Stimulated activated CD8-positive, alpha-beta memory T cell treated with anti-CD3 and anti-CD28 coated beads, Interleukin-15, amount 100 ng/mL, for 4 hours (primary cell): ENCODE results near the gene HOXB7.

Source experiments
- DNase-seq, 2 donors: peaks; one replicate each; pipeline ENCODE4 v3.0.0-alpha.2; 2020; ENCODE audit warnings: low read depth in 2 of 2

Gene HOXB7

DNA sequence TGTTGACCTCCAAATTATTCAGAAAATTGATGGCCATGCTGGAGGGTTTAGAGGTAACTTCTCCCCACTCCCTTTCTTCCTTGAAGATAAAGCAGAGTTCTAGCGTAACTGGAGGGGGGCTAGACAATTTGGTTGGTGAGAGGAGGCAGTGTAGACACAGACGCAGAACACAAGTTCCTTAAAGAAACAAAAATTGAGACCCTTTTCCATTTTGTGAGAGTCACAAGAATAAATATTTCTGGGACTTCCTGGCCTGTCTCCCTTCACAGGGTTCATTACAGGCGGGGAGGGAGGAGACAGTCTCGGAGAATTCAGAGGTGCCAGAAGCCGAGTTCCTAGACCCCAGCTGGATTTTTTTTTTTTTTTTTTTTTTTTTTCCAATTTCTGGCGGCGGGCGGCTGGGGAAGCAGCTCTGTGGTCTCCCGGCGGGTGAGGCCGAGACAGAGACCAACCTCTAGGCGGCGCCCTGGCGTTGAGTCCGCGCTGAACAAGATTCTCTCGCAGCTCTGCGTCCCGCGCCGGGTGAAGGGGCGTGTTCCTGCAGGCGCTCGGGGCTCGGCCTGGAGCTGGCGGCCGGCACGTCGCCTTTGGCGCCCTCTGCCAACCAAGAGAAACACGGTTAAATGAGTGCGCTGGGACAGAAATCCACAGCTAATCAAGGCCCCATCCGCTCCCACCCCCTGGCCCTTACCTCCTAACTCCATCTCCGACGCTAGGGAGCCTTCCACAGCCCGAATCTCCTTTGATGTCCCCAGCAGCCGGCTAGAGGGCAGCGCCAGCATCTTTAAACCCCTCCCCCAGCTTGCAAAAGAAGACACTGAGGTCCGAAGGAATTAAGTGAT lies 25.6 kb upstream of the HOXB7 start:
- peak; percentile 30 to 34 for DNase-seq

DNA sequence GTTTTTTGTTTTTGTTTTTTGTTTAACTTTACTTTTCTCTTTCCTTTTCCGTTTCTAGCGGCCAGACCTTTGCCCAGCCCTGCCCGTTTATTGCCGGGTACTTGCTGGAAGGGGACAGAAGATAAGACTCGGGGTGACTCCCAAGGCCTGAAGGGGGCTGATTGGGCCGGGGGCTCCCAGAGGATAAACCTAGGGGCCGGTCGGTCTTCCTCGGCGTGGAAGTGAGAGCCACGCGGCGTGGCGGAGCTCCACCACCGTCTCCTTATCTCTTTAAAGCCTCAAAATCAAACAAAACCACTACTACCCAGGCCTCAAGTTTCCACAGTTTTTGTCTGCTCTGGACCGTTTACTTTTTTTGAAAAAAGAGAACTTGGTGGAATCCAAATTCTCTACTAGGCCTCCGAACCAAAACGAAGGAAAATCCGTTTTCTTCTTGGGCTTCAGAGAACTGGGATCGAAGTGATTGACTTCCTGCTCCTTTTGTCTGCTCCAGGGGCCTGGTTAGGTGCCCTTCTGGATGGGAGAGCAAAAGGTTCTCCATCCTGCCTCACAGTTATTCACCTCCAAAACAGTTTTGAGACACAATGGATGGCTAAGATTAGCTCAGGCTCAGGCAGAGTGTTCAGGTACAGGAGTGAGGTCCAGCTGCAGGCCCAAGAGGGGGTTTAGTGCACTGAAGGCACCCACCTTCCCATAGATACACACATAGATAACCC lies 23.8 kb upstream of the HOXB7 start:
- DNase-seq, result no peak

DNA sequence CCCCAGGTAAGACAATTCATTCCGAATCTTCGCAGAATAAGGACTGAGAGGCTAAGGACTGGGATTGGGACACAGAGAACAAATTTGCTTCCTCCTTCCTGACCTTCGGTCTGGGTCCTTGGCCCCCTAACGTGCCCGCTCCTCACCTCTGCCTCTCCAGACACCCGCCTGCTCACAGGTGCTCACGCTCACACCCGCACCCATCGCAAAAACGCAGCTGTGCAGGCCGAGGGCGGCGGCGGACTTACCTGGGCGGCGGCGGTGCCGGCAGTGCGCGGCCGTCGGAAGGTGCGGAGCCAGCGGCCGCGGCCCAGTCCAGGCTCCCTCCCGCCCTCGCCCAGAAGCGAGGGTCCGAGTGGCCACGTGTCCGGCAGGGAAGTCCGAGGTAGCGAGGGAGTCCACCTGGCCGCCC lies 22.5 kb upstream of the HOXB7 start:
- DNase-seq, result no peak

DNA sequence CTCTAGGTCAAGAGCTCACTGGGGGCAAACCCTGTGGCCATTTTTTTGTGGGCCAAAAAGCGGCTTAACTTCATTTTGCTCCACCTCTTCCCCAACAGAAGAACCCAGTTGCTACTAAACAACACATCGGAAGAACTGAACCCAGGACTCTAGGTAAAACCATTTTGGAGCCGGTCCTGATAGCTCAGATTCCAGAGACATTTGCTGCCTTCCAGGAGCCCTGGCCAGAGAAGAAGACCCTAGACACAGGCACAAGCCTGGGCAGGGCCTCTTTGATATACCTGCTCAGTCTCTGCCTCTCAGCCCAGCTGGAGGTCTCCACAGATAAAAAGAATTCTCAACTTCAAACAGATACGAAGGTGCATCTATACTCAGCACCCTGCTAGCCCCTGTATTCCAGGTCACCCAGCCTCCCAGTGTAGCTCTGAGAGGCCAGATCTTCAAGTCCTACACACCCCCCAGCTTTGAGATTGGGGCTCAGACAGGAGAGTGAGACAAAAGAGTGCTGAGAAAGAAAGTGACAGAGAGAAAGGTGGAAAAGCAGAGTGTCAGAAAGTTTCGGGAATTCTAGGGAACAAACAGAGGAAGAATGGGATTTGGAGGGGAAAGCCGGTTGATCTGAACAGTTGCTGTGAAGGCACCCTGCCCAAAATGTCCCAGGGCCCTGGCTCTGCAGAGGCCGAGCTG lies 21.9 kb upstream of the HOXB7 start:
- no peak for DNase-seq

DNA sequence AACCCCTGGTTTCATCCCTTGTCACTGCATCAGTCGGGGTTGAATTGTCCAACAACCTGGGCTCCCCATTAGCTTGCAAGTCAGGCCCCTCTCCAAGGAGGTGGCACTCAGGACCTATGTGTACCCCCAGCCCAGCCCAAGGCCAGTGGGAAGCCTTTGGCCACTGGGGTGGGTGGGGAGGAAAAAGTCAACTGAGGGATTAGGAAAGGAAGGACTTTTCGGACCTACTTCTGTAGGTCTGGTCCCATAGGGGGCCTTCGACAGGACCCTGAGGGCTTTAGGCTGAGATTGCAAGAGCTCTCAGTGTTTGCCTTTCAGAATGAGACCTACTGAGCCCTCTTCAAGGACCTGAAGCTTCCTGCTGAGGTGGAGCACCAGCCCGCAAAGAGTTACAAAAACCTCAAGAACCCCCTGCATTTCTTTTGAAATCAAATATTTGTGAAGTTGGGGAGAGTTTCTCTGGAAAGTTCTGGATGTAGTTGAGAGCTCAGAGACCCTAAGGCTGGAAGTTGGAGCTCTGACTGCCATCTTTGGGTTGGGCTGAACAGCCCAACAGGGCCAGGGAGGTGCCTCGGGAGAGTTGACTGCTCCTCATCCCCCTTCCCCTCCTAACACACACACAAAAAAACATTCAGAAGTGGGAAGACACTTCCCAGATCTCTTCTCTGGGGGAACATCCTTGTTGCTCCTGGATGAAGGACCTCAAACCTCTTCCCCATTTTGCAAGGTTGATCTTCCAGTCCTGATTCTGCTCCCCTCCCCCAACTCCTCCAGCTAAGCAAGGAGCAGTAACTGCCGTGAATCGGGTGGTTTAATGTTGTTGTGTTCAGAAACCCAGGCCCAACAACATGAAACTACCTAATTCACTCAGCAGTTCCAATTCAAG lies 21.1 kb upstream of the HOXB7 start:
- DNase-seq, result no peak

DNA sequence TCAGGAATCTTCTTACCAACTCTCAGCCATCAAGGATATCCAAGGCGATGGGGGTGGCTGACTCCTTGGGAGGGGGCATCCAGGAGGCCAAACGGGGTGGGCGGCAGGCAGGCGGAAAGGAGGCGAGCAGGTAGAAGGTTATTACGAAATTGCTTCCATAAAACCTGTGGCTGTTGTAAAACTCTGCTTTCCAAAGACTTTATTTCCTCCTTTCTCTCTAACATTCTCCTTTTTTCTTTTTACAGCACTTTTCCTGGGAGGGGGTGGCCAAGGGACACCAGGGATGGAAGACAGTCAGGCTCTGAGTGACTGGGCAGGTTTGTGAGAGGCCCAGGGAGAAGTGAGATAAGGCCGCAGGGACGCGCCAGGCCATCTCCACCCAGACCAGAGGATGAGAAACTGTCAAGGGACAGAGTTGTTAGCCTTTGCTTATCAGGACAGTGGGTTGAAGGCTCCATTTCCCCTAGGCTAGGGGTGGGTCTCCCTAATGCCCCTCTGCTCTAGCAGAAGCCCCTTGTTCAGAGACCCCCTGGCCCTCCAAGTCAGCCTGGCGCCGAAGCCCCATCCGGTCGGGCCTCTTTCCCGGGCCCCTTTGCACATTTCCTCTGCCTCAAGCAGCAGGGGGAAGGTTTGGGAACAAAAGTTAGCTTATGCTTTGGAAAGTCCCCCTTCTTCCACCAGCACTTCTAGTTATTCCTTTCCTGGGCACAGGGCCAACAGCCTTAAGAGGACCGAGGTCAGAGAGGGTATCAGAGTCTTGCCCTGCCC lies 20.3 kb upstream of the HOXB7 start:
- no peak for DNase-seq

DNA sequence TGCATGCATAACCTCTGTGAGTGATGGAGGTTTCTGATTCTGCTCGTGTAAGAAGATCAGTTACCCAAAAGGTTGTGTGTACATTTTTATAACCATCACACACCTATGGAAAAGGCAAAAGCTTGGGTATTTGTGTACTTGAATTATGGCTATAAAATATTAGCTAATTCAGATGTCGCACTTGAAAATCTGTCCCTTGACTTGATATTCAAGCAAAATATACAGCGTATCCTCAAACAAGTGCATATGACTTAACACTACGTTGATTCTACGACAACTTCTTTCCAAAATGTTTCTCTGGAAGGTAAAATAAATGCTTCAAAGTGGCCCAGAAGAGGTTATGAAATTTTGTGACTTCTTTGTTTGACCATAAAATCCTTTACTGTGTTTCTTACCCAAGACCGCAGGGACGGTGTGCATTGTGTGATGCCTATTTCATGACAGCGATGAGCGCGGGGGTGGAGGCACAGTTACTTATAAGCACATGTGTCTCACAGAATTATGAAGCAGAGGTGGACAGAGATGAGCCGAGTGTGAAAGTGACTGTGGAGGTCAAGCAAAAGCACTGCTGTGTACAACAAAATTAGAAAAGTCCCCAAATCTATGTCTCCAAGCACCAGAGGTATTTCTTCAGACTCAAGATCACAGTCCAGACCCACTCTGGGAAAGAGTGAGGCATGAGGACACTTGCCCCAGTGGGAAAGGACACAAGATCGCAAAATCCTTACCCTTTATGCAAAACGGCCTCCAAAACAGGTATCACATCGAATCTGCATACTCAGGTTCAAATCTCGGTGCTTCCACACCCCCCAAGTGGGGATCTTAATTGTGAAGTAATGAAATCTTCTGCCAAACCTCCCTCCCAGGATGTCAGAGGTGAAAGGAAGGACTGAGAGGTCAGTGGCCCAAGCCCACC lies 19.4 kb upstream of the HOXB7 start:
- no peak for DNase-seq

DNA sequence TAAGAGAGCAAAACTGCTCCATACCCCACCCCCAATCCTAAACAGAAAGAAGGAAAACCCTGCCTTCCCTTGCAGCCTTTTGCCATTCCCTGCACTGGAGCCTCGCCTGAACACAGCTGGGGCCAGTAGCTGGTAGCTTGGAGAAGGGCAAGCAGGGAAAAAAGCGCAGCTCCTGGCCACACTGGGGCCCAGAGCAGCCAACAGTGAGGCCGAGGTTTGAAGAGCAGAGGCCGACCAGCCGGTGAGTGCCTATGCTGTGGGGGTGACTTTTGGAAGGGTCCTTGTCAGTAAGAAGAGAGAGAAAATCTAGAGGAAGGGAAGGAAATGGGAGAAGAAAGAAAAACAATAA lies 18.6 kb upstream of the HOXB7 start:
- DNase-seq, result no peak

DNA sequence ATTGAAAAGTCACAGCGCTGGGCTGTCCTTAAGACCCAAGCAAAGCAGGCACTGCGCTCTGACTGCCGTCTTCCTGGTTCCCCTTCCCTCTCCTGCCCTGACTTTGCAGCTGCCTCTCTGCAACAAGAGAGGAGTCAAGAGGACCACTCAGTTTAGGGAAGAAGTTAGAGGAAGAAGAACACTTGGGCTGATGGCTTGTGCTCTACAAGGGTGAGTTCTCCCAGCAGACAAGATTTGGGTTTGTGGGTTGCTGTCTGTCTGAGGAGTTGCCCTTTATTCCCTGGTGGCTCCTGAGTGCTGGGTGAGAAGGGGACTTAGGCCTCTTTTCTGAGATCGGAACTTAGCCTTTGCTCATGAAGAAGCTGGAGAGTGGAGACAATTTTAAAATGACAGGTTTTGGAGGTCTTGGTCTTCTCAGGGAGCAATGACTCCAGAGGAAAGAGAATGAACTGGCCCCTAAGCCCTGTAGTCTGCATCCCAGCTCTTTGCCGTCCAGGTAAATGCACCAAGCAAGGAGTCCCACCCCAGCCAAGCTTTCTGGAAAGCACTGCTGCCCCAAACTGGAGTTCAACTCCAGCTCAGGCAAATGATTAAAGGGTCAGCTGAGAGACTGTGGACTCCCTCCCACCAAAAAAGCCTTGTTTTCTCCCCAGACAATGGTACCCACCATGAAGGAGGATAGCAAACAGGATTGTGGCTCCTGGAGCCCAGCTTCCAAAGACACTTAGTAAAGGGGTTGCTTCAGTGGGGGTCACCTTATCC lies 18.0 kb upstream of the HOXB7 start:
- no peak for DNase-seq

DNA sequence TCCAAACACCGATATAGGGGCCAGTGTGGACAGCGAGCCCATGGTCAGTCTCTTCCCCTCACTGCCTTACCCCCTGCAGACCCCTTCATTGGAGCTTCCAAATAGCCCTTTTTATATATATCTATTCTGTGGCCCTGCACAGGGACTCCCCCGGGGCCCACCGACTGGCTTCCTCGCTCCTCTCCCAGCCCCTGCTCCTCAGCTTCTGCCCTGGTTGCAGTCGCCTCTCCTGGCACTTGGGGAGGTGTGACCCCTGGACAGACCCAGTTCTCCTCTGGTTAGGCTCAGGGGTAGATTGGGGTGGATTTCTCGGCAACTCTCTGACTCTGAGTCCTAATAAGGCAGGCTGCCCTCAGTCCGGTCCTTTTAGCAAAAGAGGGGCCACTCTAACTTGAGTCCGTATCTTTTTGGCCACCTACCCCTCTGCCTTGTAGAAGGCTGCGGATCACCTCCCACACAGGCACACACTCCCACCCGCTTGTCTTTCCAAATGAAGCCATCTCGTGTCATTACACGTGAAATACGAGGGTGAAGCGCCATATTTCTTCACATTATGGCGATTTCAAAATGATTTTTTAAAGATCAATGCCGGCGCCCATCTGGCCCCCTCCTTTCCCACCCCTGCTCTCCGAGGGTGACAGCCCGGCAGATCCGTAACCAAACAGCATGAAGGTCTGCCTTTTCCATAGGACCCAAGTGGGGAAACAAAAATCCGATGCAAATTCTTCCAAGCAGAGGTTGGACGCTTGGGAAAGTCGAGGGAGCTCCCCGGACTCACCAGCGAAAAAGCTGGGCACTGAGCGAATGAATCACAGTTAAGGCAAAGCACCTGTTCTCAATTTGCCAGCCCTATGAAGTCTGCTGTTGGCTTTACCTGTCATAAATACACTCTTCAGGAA lies 17.1 kb upstream of the HOXB7 start:
- no peak for DNase-seq

DNA sequence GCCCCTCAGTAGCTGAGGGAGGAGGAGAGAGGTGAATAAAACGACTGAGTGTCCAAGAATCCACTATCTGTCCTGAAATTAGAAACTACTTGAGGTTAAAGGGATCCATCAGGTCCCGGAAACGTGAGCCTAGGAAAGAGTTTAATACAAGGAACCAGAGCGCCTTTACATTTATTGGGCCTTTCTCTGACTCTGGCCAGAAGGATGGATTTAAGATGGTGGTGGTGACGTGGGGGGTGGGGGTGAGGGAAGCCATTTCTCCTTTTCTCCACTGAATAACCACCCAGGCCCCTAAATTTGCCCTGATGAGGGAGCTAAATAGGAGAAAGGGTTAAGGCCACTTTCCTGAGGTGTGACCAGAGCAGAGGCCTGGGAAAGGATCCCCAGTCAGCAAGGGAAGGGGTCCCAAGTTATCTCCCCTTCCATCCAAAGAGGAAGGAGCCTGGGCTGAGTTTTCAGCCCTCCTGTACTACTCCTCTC lies 16.3 kb upstream of the HOXB7 start:
- no peak for DNase-seq

DNA sequence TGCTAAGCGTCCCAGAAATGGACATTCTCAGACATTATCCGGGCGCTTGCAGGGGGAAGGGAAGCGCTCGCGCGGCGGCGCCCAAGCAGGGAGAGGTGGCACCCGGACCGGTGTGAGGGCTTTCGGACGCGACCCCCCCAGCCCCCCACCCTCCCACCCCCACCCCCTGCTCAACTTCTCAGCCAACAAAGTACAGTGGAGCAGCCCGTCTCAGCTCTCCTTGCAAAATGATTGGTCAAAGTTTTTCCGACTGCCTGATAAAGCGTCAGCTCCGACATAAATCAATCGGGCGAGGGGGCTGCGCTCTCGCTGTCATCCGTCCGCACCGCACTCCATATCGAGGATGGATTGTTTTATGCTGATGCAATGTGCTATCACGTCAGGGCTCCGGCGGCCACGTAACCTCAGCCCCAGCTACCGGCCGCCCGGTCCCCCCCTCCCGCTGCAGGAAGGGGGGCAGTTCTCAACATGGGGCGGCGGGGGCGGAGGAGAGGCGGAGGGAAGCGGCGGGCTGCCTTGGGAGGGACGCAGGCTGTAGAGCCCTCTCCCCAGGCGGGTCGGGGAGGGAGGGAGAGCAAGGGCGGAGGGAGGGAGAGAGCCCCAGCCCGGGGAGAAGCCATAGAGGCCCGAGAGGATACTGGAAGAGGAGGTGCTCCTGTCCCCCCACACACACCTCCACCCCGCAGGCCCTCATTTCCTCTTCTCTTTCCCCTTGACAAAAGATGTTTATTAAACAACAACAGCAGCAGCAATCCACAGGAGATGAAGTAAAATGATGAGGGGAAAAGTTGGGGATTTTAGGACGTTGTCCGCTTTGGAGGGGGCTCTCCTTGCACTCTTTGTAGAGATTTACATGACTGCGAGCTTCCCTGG lies 15.7 kb upstream of the HOXB7 start, which contains the start of gene HOXB9:
Gene HOXB9 (minus strand): TSS at position 114 of the 873 bp plus-strand sequence. CDS start 89 bp downstream, at position 25.
- DNase-seq, result peak; percentile 52 to 53

DNA sequence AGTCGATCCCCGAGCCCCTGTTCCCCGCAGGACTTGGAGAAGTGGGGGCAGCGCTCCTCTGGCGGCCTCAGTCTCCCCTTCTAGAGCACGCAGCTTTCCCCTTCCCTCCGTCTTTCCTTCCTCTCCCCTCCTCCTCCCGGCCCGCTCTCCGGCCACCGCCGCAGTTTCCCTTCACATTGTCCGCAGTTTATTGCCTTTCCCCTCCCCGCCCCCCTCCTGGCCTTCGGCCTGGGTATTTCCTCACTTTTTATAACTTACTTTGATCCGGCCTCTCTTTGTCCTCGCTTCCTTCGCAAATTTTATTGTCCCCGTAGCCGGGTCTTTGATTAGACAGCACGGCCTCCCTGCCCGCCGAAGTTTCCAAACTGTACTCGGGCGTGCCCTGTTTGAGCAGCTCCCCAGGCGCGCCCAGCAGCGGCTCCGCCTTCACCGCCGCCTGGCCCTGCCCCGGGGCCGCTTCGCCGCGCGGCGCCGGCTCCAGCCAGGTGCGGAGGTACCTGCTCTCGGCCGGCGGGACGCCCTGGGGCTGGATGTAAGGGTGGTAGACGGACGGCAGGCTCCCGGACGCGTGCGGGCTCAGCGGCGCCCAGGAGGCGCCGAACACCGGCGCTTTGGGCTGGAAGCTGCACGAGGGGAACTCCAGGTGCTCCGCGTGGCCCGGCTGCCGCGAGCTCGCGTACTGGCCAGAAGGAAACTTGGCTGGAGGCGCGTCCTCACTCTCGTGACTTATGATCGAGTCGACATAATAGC lies 14.9 kb upstream of the HOXB7 start:
- no peak for DNase-seq

DNA sequence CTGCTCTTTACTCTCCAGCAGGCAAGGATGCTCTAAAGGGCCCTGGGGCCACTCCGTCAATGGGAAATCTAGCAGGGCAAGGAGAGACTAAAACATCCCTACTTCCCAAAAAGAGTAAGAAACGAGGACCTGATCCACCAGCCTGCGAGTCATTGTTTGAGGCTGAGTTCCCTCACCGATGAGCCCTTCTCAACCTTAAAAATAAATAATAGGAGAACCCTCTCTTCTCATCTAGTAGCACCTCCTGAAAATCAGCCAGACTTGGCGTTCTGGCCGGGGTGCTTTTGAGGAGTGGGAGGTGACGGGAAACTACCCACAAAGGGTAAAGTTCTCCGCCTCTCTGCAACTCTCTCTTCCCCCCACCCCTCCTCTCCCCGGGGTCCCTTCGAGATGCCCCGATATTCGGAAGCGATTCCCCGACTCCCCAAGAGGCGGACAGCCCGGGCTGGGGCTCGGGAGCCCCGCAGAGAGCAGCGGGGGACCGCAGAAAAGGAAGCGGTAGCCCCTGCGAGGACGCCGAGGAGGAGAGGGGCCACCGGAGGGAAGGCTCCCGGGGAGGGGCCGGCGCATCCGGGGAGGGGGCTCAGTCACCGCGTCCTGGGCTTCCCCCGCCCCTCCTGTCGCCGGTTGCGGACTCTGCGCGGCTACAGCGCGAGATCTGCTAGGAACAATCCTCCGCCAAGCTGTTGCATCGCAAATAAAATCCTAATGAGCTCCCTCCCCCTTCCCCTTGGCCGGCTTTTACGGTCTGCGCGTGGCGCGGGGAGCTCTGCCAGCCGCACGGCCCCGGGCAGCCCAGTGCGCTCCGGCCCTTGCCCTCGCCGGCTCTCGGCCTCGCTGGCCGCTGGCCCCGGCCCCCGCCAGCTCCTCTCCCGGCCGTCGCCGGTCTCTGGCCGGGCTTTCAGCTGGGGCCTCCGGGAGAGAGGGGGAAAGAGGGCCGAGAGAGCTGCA lies 14.0 kb upstream of the HOXB7 start:
- no peak for DNase-seq

DNA sequence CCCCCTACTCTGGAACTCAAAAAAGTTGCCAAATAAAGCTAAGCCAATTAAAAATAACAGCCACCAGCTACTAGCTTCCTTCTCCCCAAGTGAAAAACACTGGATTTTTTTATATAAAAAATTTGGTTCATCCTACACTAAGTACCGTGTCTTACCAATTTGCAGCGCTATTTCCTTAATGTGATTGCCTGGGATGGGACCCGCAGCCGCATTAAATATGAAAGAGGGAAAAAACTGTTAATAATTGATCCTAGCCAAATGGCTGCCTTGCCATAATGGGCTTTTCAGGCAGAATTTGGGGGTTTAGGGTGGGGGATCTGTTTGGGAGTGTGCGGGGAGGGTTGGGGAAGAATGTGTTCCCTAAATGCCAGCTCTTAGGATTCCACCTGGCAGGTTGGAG lies 13.3 kb upstream of the HOXB7 start:
- no peak for DNase-seq
